B cell (primary cell): Measurements from ENCODE around the gene TBC1D10A.

Experiments used
- CTCF ChIP-seq: fragments of 200-600 bp; IDR thresholded peaks from one replicate; pipeline ENCODE4 v1.8.0; 2022; ENCODE audit warnings: antibody characterized with exemption, mild to moderate bottlenecking
- EZH2 ChIP-seq: IDR thresholded peaks from 2 replicates; pipeline ENCODE4 v1.6.1; 2012; ENCODE audit warnings: borderline replicate concordance, low read depth, mild to moderate bottlenecking, moderate library complexity, low read length; ENCODE audit not compliant: insufficient read depth, poor library complexity, severe bottlenecking

DNA sequence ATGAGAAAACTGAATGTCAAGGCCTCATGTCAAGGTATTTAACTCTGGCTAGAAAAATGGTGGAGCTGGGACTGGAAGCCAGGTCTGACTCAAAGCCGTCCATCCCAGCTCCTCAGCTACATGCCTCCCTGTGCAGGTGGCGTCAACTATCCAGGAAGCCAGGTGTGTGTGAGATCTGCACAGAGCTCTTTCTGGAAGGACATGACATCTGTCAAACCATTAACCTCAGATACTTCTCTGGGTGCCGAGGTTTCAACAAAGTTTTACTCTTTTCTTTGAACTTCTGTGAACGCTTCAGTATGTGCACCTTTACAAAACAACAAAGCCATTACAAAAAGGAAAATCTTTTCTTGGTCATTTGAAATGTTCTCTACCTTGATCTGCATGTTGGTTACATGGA lies 30.4 kb downstream of the TBC1D10A start:
- no peak for TF ChIP-seq CTCF
- no peak for TF ChIP-seq EZH2
